Fibroblast of lung (primary cell): ENCODE results near the gene VPS37C. TPM values are rescaled to one million over a fixed set of nuclear protein-coding genes. Genes with fewer than 3 reads are reported as not detected.

Source experiments
- DNase-seq, 2 donors: peaks; one replicate each; pipeline versions ENCODE4 v3.0.0 to v3.0.0-alpha.2; 2010; ENCODE audit warnings: low read depth in 2 of 2
- H2AFZ ChIP-seq: 2 replicates; pipeline ENCODE4 v1.5.1; 2012; ENCODE audit warnings: low read length, control low read depth, inconsistent platforms
- H3K27ac ChIP-seq: 2 replicates; pipeline ENCODE4 v1.5.1; 2011; ENCODE audit warnings: low read length, control low read depth; ENCODE audit not compliant: insufficient read depth
- H3K27me3 ChIP-seq: 2 replicates; pipeline ENCODE4 v1.5.1; 2011; ENCODE audit warnings: mild to moderate bottlenecking, low read length; ENCODE audit not compliant: control insufficient read depth, insufficient read depth
- H3K36me3 ChIP-seq: 2 replicates; pipeline ENCODE4 v1.5.1; 2011; ENCODE audit warnings: low read length; ENCODE audit not compliant: control insufficient read depth, insufficient read depth
- H3K4me1 ChIP-seq: 2 replicates; pipeline ENCODE4 v1.5.1; 2011; ENCODE audit warnings: low read length; ENCODE audit not compliant: control insufficient read depth, insufficient read depth; ENCODE audit errors: extremely low read depth
- H3K4me2 ChIP-seq: 2 replicates; pipeline ENCODE4 v1.5.1; 2011; ENCODE audit warnings: low read length, control low read depth; ENCODE audit not compliant: insufficient read depth; ENCODE audit errors: extremely low read depth
- H3K4me3 ChIP-seq, 4 experiments: fragments of 200-600 bp in 1 of 4; sonication (generic) in 1 of 4; replicated peaks in 1 of 4; 2 replicates each; pipeline ENCODE4 v1.5.1; 2011 to 2016; ENCODE audit warnings: low read length in 4 of 4, low read depth in 3 of 4, mild to moderate bottlenecking in 3 of 4, control low read depth in 2 of 4, inconsistent platforms in 1 of 4, mixed read lengths in 1 of 4; ENCODE audit not compliant: insufficient read depth in 1 of 4; ENCODE audit errors: control extremely low read depth in 1 of 4
- H3K79me2 ChIP-seq: 2 replicates; pipeline ENCODE4 v1.5.1; 2012; ENCODE audit warnings: mild to moderate bottlenecking, low read length, inconsistent platforms; ENCODE audit not compliant: control insufficient read depth, insufficient read depth
- H3K9ac ChIP-seq: 2 replicates; pipeline ENCODE4 v1.5.1; 2011; ENCODE audit warnings: mild to moderate bottlenecking, low read length, control low read depth; ENCODE audit not compliant: insufficient read depth
- H3K9me3 ChIP-seq: 2 replicates; pipeline ENCODE4 v1.5.1; 2012; ENCODE audit warnings: low read depth, low read length; ENCODE audit not compliant: control insufficient read depth, insufficient read depth
- H4K20me1 ChIP-seq: 2 replicates; pipeline ENCODE4 v1.5.1; 2011; ENCODE audit warnings: low read length; ENCODE audit not compliant: control insufficient read depth, insufficient read depth; ENCODE audit errors: extremely low read depth
- CTCF ChIP-seq, 2 donors: IDR thresholded peaks in 1 of 2; conservative IDR thresholded peaks in 1 of 2; 1 replicate in 1 of 2; 2 replicates in 1 of 2; pipeline ENCODE4 v1.5.1; 2011 to 2012; ENCODE audit warnings: low read length in 2 of 2, control low read depth in 1 of 2, inconsistent platforms in 1 of 2, low read depth in 1 of 2, mild to moderate bottlenecking in 1 of 2
- EZH2 ChIP-seq: IDR thresholded peaks from 2 replicates; pipeline ENCODE4 v1.5.1; 2012; ENCODE audit warnings: low read length, control low read depth, mild to moderate bottlenecking; ENCODE audit errors: missing control alignments
- polyA plus RNA-seq, 2 donors: library from polyadenylated mRNA; depleted of rRNA in 1 of 2; stranded (reverse) in 1 of 2; unstranded in 1 of 2; fragments of >200 nt; gene quantifications; 2 replicates each; pipeline ENCODE4 v1.2.1, GENCODE V29; 2011 to 2012; ENCODE audit warnings: missing spikeins in 1 of 2
- total RNA-seq: library from RNA; depleted of rRNA; stranded (reverse); fragments of >200 nt; gene quantifications from 2 replicates; pipeline ENCODE4 v1.2.1, GENCODE V29; 2014

The VPS37C gene
- total and polyA plus RNA-seq, 2 donors (not counting 1 experiment from before 2014, with no cell fraction given): 7.6 to 9.9 TPM

GRCh38 chr11:61140416-61140815, 20.8 kb downstream of the VPS37C start:
- Histone ChIP-seq H3K4me1 (peaks cover 13% of the 10 kb centered on the region), H3K27ac (no peak overlapping the region), H2AFZ (no peak overlapping the region), H3K9me3 (no peaks in the 10 kb centered on the region), H3K27me3 (no peaks in the 10 kb centered on the region), H3K4me3 (no peak overlapping the region), H3K4me2 (no peak overlapping the region), H3K79me2 (peaks cover 11% of the 10 kb centered on the region), H4K20me1 (peaks cover 2% of the 10 kb centered on the region), H3K36me3 (peaks cover 2% of the 10 kb centered on the region), H3K9ac (no peak overlapping the region)
- TF ChIP-seq EZH2: no peak
- TF ChIP-seq CTCF (conservative IDR thresholded peaks at IDR 0.05 in 1 of 2, IDR thresholded peaks at IDR 0.05 in 1 of 2; ENCODE audit: low read depth in 1 of 2, low read length in 2 of 2): no peak
- DNase-seq: no peak

- H3K9me3 ChIP-seq: no peaks in the 10 kb centered on the region
- TF ChIP-seq CTCF (conservative IDR thresholded peaks at IDR 0.05 in 1 of 2, IDR thresholded peaks at IDR 0.05 in 1 of 2; ENCODE audit: low read depth in 1 of 2, low read length in 2 of 2) (no peak), EZH2 (no peak)
- no peak overlapping the region for H3K4me3 ChIP-seq
- H3K27me3 ChIP-seq: no peaks in the 10 kb centered on the region
- no peak overlapping the region for H2AFZ ChIP-seq
- H4K20me1 ChIP-seq: peaks cover 2% of the 10 kb centered on the region
- DNase-seq: no peak
- peaks cover 8% of the 10 kb centered on the region for H3K79me2 ChIP-seq
- peaks cover 2% of the 10 kb centered on the region for H3K36me3 ChIP-seq
- H3K4me2 ChIP-seq: no peak overlapping the region
- no peak overlapping the region for H3K9ac ChIP-seq
- H3K27ac ChIP-seq: no peak overlapping the region
- peaks cover 13% of the 10 kb centered on the region for H3K4me1 ChIP-seq
Observed at GRCh38 chr11:61139387-61139786, 21.8 kb downstream of the VPS37C start.

GRCh38 chr11:61138935-61139334, 22.3 kb downstream of the VPS37C start:
- no peak overlapping the region for H2AFZ ChIP-seq

More at GRCh38 chr11:61138935-61139334, 22.3 kb downstream of the VPS37C start:
- H3K79me2 ChIP-seq: peaks cover 8% of the 10 kb centered on the region
- no peak overlapping the region for H3K4me3 ChIP-seq
- H3K36me3 ChIP-seq: peaks cover 2% of the 10 kb centered on the region
- no peaks in the 10 kb centered on the region for H3K9me3 ChIP-seq
- H3K9ac ChIP-seq: no peak overlapping the region
- DNase-seq: peak; percentile 51 to 90
- peak overlapping the region; percentile 25 for H3K4me2 ChIP-seq
- H3K4me1 ChIP-seq: peaks cover 13% of the 10 kb centered on the region
- H3K27me3 ChIP-seq: no peaks in the 10 kb centered on the region
- no peak overlapping the region for H3K27ac ChIP-seq
- H4K20me1 ChIP-seq: peaks cover 2% of the 10 kb centered on the region
- TF ChIP-seq CTCF (conservative IDR thresholded peaks at IDR 0.05 in 1 of 2, IDR thresholded peaks at IDR 0.05 in 1 of 2; ENCODE audit: low read depth in 1 of 2, low read length in 2 of 2) (no peak), EZH2 (no peak)
